Fibroblast of villous mesenchyme (primary cell): ENCODE results near the gene VSIG2. TPM values are rescaled to one million over a fixed set of nuclear protein-coding genes. Genes with fewer than 3 reads are reported as not detected.

ENCODE experiments used
- DNase-seq: peaks from one replicate; pipeline ENCODE4 v3.0.0-alpha.2; 2010; ENCODE audit warnings: low read depth
- H3K4me3 ChIP-seq: 2 replicates; pipeline ENCODE4 v1.5.1; 2011; ENCODE audit warnings: low read depth, mild to moderate bottlenecking, low read length
- CTCF ChIP-seq: IDR thresholded peaks from 2 replicates; pipeline ENCODE4 v1.5.1; 2012; ENCODE audit warnings: low read depth, mild to moderate bottlenecking, low read length; ENCODE audit not compliant: insufficient read depth
- total RNA-seq: library from RNA; depleted of rRNA; stranded (reverse); fragments of >200 nt; gene quantifications from 2 replicates; pipeline ENCODE4 v1.2.3, GENCODE V29; 2012

VSIG2 gene
- total RNA-seq, 1 donor, result under 0.01 TPM

- no peak for TF ChIP-seq CTCF
- DNase-seq, result no peak
- no peak overlapping the region for H3K4me3 ChIP-seq
These were observed 44.2 kb downstream of the VSIG2 start for GRCh38 chr11:124707829-124708228.

- no peak for DNase-seq
- TF ChIP-seq CTCF, result no peak
- H3K4me3 ChIP-seq, result no peak overlapping the region
These were observed 52.0 kb downstream of the VSIG2 start for GRCh38 chr11:124700028-124700427.

- H3K4me3 ChIP-seq, result no peak overlapping the region
- DNase-seq, result no peak
- TF ChIP-seq CTCF, result no peak
These were observed 52.5 kb downstream of the VSIG2 start for GRCh38 chr11:124699547-124699946.

Other genes with a start within 250 kb of the VSIG2 start
- not detected in 2 replicates for gene OR8B12, start 208.6 kb downstream of the VSIG2 start, total RNA-seq
- under 0.01 TPM in 1 of 2 replicates, not detected in the other for gene OR8A1, start 182.3 kb downstream of the VSIG2 start, total RNA-seq
- gene PANX3, start 140.8 kb downstream of the VSIG2 start, total RNA-seq, result under 0.01 TPM in 1 of 2 replicates, not detected in the other
- gene TBRG1, start 129.4 kb downstream of the VSIG2 start, total RNA-seq, result 24.2 and 30.9 TPM in 2 replicates
- gene SIAE, start 78.5 kb downstream of the VSIG2 start, total RNA-seq, result 6.4 and 9.5 TPM in 2 replicates
- 12.1 and 13.5 TPM in 2 replicates for gene SPA17, start 78.4 kb downstream of the VSIG2 start, total RNA-seq
- 0.43 and 1.6 TPM in 2 replicates for gene NRGN, start 12.3 kb downstream of the VSIG2 start, total RNA-seq
- 0.43 and 0.97 TPM in 2 replicates for gene ESAM, start 10.0 kb upstream of the VSIG2 start, total RNA-seq
- gene MSANTD2, start 48.2 kb upstream of the VSIG2 start, total RNA-seq, result 11.2 and 13.5 TPM in 2 replicates
- 6.5 and 18.7 TPM in 2 replicates for gene ROBO3, start 113.2 kb upstream of the VSIG2 start, total RNA-seq
- under 0.01 and 0.86 TPM in 2 replicates for gene ROBO4, start 145.6 kb upstream of the VSIG2 start, total RNA-seq
- not detected in 2 replicates for gene HEPN1, start 167.0 kb upstream of the VSIG2 start, total RNA-seq
- gene HEPACAM, start 183.8 kb upstream of the VSIG2 start, total RNA-seq, result under 0.01 and 0.86 TPM in 2 replicates
- gene CCDC15, start 201.9 kb upstream of the VSIG2 start, total RNA-seq, result 2.6 and 3.5 TPM in 2 replicates